GM21723 (cell line): Measurements from ENCODE around the gene SAE1.

Experiments used
- ATAC-seq: cut with Tn5 transposase; IDR thresholded peaks from one replicate; pipeline ENCODE4 v1.9.1; 2021; ENCODE audit warnings: mild to moderate bottlenecking, moderate library complexity; ENCODE audit not compliant: unreplicated experiment

SAE1 gene

DNA sequence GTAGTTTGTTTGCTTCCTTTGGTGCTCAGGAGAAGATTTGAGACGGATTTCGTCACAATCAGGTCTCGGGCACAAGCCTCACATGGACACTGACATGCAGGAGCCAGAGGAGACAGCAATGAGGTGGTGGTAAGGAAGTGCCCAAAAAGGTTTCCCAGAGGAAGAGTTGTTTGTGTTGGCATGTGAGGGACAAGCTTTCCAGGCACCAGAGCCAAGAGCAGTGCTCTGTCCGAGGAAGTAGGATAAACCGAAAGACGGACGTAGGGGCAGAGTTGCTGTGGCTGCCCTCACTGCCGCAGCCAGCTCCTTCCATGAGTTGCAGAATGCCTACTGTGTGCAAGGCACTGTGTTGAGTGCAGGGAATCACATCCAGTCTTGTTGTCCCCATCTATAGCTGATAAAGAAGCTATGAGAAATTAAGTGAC, 27.7 kb downstream of the SAE1 start:
- ATAC-seq = no peak

DNA sequence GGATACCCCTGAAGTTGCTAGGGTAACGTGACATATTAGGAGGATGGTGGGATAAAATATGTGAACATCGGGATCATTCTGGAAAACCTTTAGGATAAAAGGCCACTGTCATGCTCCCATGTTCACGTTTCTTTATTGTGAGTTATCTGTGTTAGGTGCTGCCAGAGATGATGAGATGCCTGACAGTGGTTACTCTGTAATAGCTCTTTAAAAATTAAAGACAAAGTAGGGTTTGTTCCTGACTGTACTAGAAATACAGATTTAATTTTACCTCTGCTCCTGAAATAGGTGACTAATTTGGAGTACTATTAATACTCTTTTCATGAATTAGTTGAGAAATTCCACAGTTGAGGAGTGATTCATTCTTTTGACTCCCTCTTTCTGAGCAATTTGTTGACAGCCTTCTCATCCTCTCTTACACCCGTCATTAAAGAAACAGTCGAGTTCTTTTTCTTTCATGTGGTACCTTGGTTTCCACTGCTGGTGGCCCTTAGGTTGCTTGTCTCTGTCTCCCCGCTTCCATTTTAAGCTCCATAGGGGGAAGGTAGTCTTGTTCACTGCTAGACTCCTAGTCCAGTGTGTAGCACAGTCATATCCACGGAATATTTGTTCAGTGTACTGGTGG, 28.4 kb downstream of the SAE1 start:
- no peak for ATAC-seq

DNA sequence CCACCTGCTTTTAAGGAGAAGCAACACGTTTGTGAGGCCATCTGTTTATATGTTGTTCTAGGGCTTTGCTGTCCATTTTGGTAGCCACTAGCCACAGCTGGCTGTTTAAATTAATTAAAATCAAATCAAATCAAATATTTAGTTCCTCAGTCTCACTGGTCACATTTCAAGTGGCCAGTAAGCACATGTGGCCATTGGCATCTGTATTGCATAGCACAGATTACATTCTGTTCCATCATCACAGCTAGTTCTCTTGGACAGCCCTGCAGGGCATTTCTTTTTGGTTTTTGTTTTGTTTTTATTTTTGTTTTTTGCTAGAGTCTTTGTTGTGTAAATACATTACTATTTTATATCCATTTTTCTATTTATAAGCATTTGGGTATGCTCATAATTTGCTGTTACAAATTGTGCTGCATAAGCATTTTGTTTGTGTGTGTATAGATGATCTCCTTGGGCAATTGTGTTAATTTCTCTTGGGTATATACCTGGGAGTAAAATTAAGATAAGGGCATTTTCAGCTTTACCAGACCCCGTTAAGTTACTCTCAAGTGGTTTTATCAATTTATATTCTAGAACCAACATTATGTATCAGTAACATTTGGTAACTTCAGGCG, 31.3 kb downstream of the SAE1 start:
- no peak for ATAC-seq

DNA sequence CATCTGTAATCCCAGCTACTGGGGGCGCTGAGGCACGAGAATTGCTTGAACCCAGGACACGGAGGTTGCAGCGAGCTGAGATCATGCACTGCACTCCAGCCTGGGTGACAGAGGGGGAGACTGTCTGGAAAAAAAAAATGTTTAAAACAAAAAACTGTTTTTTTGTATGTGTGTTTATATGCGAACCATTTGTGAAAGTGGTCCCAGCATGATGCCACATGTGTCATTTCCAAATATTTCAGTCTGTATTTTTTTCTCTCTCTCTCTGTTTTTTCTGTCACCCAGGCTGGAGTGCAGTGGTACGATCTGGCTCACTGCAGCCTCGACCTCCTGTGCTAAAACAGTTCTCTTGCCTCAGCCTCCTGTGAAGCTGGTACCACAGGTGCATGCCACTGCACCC, 37.4 kb downstream of the SAE1 start:
- no peak for ATAC-seq

DNA sequence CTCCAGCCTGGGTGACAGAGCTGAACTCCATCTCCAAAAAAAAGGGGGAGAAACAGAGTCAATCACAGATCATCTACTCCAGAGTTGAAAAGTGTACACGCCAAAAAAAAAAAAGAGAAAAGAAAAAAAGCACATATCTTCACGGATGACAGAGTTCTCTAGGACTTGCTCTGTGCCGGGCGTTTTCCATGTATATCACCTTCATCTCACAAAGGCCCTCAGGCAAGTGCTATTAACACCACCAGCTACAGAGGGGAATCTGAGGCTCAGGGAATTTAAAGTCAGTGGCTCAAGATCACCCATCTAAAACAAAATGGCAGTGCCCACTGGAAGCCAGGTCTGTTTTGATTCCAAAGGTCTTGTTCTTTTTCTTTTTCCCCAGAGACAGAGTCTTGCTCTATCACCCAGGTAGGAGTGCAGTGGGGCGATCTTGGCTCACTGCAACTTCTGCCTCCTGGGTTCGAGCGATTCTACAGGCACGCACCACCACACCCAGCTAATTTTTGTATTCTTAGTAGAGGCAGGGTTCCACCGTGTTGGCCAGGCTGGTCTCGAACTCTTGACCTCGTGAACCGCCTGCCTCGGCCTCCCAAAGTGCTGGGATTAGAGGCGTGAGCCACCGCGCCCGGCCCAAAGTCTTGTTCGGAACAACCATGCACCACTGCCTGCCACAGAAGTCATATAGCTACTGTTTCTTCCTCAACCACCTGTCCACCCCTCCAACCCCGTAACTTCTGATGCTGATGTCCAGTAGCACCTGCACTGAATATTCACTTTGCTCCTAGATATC, 42.2 kb downstream of the SAE1 start:
- no peak for ATAC-seq

DNA sequence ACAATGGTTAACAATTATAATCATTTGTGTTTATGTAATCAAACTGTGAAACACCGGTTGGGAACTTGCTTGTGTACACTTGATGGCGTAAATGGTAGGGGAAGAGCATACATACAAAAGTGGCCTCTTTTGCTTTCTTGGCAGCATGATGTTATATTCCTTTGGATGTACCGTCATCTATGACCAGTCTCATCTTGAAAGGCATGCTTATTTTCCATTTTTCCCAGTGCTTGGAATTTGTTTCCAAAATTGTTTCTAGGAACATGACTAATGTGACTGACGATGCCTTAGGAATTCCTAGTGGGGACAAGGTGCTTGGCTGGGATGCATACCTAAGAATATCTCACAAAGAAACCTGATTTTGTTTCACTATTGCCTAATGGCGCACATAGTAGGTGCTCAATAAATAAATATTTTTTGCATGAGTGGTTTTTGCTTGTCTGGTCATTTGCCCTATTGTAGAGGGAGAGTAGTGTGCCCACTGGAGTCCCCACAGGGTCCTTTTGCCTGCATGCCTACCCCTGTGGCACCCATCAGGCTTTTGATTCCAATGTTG, 45.5 kb downstream of the SAE1 start:
- no peak for ATAC-seq

DNA sequence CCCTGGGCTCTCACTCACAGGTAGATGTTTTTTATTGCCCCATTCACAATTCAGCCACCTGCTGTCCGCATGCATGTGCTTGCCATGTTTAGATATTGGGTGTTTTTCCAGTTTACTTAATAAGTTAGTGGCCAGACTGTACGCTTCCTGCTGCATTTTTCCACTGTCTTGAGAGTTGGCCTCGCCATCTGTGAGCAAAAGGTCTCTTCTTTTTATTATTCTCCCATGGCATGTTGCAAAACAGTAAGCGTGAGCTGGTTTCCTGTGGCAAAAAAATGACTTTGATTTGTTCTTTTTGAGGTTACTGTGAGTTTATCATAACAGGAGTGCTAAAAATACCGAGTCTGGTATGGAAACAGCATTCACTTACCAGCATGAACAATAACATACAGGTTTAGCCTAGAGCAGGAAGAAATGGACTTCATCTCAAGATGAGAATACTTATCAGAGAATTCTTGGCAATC, 46.0 kb downstream of the SAE1 start:
- ATAC-seq = no peak

DNA sequence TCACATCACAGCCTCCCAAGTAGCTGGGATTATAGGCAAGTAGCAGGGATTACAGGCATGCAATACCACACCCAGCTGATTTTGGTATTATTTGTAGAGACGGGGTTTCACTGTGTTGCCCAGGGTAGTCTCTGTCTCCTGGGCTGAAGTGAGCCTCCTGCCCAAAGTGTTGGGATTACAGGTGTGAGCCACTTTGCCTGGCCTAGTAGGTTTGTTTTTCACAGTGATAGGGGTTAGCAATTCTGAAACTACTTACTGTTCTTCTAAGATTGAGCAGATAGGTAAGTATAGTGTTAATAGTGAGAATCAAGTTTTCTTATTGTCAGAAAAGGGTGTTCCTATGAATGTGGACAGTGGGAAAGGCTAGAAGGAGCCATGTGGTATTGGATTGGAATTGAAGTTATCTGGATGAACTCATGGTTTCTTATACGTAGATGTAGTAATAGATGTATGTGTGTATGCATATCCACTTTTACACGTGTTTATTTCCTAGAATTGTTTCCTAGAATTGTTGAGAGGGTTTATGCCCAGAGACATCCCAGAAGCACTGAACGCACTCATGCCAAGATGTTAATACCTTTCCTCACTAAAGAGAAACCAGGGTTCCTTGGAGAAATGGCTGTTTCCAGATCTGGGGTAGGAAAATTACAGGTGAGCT, 49.1 kb downstream of the SAE1 start:
- ATAC-seq = no peak

DNA sequence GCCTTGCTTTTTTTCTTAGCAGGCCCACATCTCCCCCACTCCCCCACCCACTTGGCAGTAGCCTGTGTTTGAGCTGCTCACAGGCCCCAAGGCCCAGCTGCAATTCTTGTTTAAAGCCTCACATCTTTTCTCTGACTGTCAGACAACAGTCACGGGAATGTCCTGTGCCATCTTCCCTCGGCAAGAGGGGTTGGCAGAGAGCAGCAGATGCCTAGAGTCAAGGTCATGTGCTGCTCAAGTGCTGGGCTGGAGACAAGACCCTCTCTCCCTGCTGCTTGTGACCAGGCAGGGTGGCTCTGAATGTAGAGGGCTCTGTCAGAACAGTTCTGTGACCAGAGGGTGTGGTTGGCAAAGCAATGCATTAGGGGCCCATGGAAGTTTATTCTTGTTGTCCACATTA, 53.0 kb downstream of the SAE1 start:
- ATAC-seq = no peak

DNA sequence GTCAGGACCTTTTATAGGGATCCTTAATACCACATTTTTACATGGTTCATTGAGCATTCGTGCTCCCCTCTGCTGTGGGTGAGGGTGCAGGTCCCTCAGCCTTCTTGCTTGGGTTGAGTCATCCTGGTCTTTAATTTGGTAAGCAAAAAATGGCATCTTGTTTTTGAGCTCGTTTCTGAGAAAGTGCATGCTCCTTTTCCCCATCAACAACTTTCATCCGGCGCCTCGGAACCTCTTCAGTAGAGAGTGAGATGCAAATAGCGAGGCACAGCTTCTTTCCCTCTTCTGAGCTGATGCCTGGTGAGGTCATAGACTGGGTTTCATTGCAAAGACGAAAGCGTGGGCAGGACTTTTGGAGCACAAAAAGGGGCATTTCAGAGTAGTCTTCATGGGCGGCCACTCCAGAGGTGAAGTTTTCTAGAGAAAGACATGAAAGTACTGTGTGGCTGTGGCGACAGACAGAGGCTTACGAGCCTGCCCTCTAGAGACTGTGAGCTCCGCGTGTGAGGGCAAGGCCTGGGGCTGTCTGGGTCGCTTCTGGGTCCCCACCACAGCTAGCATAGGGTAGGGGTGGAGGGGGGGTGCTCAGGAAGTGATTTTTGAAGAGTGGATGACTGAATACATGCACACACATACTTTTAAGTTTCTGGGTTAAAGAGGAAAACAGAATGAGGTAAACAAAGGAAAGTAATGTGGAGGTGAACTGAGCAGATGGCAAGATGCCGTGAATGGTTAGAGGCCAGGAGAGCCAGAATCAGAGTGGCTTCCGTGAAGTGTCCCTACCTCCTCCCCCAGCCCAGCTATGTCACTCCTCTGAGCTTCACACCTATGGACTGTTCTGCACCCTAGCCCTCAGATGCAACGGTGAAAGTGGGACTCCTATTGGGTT, 56.1 kb downstream of the SAE1 start:
- ATAC-seq = peak; percentile 90

DNA sequence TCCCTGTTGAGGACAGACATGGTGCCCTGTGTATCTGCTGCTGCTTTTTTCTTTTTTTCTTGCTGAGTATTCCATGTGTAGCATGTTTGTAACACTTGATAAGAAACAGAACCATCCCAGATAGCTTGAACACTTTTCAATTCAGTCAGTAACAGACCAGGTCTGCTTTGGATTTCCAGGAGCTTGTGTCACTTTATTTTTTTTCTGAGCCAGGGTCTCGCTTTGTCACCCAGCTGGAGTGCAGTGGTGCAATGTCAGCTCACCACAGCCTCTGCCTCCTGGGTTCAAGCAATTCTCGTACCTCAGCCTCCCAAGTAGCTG, 56.7 kb downstream of the SAE1 start:
- ATAC-seq = no peak

DNA sequence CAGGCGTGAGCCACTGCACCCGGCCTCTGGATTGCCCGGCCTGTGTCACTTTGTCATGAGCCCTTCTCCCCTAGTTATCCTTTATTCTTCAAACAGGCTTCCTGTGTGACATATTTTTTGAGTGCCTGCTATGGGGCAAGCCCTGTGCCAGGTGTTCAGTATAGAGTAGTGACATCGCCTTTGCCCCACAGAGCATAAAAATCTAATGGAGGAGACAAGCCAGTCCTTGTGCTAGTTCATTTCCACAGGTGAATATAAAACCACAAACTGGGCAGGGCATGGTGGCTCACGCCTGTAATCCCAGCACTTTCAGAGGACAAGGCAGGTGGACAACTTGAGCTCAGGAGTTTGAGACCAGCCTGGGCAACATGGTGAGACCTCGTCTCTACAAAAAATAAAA, 57.2 kb downstream of the SAE1 start:
- no peak for ATAC-seq

DNA sequence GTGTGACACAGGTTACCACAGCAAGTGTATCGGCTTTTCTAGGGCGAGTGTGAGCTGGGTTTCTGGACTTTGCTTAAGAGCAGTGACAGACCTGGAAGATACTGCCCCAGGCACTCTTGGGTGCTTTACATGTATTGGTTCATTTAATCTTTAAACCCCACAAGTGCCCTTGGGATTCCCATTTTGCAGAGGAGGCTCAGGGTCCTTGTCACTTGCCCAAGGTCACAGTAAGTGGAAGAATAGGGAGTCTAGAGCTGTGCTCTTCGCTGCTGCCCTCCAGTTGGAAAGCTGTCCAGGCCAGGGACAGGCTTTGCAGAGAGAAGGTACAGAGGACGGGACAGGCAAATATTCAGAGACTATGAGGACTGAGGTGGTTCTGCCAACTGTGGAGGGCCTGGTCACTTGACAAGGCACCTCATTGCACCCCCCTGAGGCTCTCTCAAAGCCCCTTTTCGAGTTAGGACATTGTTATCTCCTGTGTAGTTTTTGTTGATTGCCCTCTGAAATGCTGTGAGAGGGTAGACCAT, 57.9 kb downstream of the SAE1 start:
- no peak for ATAC-seq

DNA sequence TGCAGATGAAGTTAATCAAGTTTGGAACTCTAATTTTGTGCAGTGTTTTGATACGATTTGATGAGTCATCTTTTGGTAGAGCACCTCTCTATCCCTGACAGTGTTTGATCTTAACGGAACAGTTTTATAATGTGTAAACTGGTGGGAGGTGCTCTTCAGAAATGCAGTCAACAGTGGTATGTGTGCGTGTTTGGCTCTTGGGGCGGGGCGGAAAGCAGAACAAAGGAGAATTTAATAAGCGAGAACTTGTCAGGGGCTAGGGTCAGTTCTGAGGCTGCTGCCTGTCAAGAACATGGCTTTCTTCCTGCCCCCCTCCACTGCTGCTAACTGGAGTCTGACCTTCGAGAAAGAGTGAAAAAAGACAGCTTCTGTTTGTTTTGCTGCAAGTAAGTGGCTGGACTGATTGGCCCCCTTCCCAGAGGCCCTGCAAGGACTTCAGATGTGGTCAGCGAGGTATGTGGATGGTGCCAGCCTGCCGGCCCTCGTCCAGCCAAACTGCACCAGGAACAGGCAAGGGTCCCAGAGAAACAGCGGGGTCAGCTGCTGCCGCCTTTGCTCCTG, 59.6 kb downstream of the SAE1 start:
- no peak for ATAC-seq

DNA sequence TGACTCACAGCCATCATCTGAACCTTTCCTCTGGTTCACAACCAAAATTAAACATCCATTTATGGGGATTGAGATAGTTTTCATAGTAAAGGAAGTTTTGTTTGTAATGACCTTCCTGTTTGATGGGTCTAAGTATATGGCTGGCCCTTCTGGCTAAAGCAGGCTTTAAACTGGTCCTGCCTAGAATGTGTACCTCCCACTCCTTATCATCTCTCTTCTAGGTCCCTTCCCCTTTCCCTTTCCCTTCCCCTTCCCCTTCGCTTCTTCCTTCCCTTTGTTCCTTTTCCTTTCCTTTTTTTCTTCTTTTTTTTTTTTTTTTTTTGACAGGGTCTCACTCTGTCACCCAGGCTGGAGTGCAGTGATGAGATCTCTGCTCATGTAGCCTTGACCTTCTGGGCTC, 64.8 kb downstream of the SAE1 start:
- ATAC-seq = no peak

DNA sequence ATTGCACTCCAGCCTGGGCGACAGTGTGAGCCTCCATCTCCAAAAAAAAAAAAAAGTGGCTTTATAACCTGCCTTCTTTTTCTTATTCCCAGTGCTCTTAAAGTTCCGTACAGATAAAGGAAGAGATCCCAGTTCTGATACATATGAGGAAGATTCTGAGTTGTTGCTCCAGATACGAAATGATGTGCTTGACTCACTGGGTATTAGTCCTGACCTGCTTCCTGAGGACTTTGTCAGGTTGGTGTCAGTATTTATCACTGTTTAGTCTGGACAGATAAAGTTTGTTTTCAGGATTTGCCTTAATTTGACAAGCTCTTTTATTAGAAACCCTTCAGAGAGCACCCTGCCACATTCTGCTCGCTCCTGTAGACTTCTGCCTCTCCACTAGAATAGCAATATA, 66.5 kb downstream of the SAE1 start:
- no peak for ATAC-seq

DNA sequence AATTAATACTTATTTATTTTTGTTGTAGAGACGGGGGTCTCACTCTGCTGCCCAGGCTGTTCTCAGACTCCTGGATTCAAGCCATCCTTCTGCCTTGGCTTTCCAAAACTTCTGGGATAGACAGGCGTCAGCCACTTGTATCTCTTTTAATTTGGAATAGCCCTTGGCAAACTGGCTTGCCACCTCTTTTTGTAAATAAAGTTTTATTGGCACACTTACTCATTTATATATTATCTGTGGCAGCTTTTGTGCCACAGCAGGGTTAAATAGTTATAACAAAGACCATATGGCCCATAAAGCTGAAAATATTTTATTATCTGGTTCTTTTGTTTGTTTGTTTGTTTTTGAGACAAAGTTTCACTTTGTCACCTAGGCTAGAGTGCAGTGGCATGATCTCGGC, 69.9 kb downstream of the SAE1 start:
- no peak for ATAC-seq

DNA sequence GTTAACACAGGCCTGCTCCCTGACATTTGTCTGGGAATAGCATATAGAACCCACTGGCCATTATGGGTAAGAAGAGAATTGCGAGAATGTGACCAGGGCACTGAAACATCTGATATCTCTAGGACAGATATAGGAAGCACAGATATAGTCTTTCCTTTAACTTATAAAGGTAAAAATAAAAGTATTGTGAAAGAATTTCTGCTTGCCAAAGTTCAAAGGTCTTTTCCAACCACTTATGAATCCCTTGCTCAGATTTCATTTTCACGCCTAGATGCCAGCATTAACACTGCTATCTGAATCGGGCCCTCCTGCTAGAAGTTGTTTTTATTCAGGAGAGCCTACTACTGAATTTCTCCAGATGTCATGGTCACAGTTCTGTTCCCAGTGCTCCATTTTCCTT, 72.6 kb downstream of the SAE1 start:
- ATAC-seq = no peak

DNA sequence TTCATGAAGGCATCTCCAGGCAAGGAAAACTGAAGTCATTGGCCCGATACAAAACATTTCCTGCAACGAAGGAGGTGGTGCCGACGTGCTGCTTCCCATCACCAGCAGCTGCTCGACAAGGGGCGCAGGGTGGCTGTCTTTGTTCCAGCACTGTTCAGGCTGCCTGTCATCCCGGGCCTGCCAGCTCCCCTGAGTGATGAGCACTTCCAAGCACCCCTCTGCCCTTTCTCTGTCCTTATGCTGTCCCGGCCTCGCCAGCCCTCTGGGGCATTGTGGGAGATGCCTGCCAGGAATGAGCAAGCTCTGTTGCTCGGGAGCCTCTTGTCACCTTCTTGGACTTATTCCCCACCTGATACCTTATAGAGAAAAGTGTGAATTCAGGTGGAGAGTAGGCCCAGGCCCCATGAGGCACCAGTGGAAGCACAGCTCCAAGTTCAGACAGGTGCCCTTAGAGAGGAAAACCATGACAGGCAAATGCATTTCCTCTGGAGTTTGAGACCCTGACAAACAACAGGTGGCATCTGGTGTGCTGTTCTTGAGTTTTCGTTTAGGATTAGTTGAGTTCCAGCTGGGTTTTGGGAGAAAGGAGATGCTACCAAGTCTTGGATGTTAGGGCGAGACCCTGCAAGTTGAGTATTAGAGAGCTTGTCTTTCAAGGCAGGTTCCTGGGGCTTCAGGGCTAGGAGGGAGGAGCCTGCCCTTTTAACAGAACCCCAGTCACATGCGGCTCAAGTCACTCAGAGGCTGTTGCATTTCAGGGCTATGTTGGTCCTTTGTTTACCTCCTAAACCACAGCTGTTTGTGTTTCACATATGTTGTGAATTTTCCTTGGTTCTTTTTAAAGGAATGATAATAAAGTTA, 78.9 kb downstream of the SAE1 start:
- ATAC-seq = no peak
